Measurements from ENCODE around the gene KIF4A.

KIF4A gene

DNA sequence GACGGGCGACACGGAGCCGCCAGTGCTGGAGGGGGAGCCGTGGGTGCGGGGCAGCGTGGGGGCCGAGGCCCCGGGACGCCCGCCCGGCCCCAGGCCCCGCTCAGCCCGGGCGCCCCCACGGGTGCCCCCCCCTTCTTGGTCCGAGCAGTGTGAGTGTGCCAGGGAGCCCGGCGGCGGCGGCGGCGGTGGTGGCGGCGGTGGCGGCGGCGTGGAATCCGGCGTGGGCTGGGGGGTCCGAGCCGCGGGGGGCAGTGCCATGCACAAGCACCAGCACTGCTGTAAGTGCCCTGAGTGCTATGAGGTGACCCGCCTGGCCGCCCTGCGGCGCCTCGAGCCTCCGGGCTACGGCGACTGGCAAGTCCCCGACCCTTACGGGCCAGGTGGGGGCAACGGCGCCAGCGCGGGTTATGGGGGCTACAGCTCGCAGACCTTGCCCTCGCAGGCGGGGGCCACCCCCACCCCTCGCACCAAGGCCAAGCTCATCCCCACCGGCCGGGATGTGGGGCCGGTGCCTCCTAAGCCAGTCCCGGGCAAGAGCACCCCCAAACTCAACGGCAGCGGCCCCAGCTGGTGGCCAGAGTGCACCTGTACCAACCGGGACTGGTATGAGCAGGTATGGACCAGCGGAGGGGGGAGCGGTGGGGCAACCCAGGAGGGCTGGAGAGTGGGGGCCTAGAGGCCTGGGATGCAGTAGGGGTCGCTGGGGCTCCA lies 155.2 kb downstream of the KIF4A start:
- no peak overlapping the region for H3K27ac ChIP-seq
- no peak for TF ChIP-seq ZFX (IDR thresholded peaks at IDR 0.05; ENCODE audit: borderline replicate concordance)
- TF ChIP-seq, protein P1, sequence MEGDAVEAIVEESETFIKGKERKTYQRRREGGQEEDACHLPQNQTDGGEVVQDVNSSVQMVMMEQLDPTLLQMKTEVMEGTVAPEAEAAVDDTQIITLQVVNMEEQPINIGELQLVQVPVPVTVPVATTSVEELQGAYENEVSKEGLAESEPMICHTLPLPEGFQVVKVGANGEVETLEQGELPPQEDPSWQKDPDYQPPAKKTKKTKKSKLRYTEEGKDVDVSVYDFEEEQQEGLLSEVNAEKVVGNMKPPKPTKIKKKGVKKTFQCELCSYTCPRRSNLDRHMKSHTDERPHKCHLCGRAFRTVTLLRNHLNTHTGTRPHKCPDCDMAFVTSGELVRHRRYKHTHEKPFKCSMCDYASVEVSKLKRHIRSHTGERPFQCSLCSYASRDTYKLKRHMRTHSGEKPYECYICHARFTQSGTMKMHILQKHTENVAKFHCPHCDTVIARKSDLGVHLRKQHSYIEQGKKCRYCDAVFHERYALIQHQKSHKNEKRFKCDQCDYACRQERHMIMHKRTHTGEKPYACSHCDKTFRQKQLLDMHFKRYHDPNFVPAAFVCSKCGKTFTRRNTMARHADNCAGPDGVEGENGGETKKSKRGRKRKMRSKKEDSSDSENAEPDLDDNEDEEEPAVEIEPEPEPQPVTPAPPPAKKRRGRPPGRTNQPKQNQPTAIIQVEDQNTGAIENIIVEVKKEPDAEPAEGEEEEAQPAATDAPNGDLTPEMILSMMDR (IDR thresholded peaks at IDR 0.05): no peak

DNA sequence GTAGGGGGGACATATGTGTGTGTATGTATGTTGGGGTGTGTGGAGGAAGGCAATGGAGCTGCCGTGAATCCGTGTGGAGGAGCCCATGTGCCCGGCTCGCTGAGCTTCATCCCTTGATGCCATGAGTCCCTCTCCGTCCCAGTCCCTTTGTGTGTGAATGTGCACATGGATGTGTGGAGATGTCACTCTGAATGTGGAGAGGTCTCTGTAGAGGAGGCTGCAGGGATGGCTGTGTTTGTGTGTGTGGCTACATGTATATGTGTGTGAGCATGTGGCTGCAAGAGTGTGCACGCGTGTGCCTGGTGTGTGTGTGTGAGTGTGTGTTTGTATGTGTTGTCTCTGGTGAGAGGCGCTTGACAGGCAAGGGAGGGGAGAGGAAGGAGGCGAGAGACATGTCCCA lies 156.0 kb downstream of the KIF4A start:
- H3K27ac ChIP-seq: no peak overlapping the region
- TF ChIP-seq, protein P1 (IDR thresholded peaks at IDR 0.05): no peak
- TF ChIP-seq ZFX (IDR thresholded peaks at IDR 0.05; ENCODE audit: borderline replicate concordance): no peak

DNA sequence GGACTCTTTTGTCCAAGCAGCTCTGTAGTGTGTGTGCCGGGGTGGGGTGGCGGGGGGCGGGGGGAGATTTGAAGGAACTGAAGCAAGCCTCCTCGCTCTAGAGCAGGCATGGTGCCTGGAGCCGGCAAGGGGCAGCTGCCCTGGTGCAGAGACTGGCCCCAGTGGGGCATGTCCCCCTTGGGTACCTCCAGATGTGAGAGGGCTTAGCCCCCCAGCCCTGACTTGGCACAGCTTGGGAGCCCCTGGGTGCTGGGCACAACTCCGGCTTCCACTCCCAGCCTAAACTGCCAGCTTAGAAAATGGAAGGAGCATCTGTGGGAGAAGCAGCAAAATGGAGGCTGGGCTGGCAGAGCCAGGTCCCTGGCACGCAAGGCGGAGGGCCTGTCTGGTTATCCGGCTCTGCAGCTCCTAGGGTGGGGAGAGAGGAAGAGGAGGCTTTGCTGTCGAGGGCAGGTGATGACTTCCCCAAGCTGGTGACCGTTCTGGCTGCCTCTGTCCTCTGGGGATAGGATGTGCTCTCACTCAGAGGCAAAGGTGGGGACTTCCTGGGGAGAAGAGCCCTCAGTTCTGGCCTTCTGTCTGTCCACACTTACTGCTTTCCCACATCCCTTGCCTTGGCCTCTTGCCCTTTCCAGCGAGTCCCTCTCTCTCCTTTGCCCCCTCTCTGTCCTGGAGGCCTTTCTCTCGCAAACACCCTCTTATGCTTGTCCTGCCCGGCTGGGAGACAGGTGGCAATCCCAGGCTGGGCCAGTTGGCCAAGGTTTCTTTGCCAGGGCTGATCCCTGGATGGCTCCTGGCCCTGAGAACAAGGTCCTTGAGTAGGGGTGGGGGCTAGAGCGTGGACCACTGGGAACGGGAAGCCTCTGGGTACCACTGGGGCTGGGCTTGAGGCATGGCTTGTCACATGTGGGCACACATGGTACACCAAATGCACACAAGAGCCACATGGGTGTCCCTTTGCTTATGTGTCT lies 156.8 kb downstream of the KIF4A start:
- TF ChIP-seq, protein P1 (IDR thresholded peaks at IDR 0.05): no peak
- no peak for TF ChIP-seq ZFX (IDR thresholded peaks at IDR 0.05; ENCODE audit: borderline replicate concordance)
- no peak overlapping the region for H3K27ac ChIP-seq

DNA sequence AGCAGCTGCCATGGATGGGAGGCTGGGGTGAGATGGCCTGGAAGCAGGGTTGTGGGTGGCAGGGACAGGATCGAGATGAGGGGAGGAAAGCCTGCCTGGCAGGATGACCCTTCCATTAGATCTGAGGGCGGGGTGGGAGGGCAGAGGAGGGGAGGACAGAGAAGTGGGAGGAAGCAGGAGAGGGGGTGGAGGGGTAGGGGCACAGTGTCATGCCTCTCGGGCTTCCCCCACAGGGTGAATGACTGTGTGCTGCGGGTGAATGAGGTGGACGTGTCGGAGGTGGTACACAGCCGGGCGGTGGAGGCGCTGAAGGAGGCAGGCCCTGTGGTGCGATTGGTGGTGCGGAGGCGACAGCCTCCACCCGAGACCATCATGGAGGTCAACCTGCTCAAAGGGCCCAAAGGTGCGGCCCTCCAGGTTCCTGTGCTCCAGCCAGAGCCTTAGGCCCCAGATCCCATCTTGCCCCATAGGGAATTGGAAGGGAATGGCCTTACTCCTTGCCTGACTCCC lies 159.6 kb downstream of the KIF4A start:
- H3K27ac ChIP-seq: no peak overlapping the region
- TF ChIP-seq, protein P1 (IDR thresholded peaks at IDR 0.05): no peak
- TF ChIP-seq ZFX (IDR thresholded peaks at IDR 0.05; ENCODE audit: borderline replicate concordance): no peak

- H3K27ac ChIP-seq: peak overlapping the region; percentile 82
- TF ChIP-seq, protein P1 (IDR thresholded peaks at IDR 0.05): peak; percentile 76
- TF ChIP-seq ZFX (IDR thresholded peaks at IDR 0.05; ENCODE audit: borderline replicate concordance): no peak
These were observed 162.3 kb downstream of the KIF4A start for GRCh38 chrX:70452143-70452733.

DNA sequence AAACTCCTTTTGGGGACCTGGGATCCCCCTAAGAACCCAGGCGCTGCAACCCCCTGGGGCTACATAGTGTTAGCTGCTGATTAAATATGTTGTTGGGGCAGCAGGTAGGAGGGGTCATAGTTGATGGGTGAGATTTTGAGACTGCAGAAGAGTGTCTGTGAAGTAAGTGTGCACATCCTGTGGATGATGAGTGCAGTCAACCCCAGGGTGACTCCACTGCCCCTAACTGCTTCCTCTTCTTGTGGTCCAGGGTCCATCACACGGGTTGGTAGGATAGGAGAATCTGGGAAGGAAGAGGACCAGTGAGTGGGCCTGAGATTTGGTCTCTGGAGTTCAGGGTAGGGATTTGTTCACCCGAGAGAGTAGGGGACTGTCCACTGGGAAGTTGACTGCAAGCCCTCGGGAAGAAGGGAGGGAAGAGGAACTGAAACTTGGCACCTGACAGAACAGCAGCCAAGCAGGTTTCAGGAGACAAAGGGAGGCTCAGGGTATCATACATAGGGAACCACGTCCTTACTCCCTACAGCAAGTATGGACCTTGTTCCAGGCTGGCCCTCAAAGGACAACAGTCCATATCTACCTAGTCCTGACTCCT lies 163.2 kb downstream of the KIF4A start:
- H3K27ac ChIP-seq: peak overlapping the region; percentile 82
- no peak for TF ChIP-seq ZFX (IDR thresholded peaks at IDR 0.05; ENCODE audit: borderline replicate concordance)
- TF ChIP-seq, protein P1 (IDR thresholded peaks at IDR 0.05): no peak

Measured in 22Rv1 (cell line).